ENCODE measurements around the gene DNASE2.

Gene DNASE2

GRCh38 chr19:12828494-12828893 lies 52.8 kb downstream of the DNASE2 start:
- peak; percentile 55 for DNase-seq

- DNase-seq: peak; percentile 5
These were observed 55.8 kb downstream of the DNASE2 start for GRCh38 chr19:12825254-12826131.

All from NCI-H526 treated with DMSO at 0.1 percent for 48 hours (cell line).